MM.1S (cell line): ENCODE measurements around the gene MNDA.

ENCODE experiments used
- DNase-seq: peaks from one replicate; pipeline ENCODE4 v3.0.0-alpha.2; 2015
- H2AFZ ChIP-seq: fragments of 300-600 bp; sonication (generic); 2 replicates; pipeline ENCODE4 v1.6.0; 2016; ENCODE audit warnings: antibody characterized with exemption, low read length
- H3F3A ChIP-seq: fragments of 300-600 bp; sonication (generic); 2 replicates; pipeline ENCODE4 v1.6.1; 2016; ENCODE audit warnings: mild to moderate bottlenecking, antibody characterized with exemption, low read length, moderate library complexity, mixed read lengths; ENCODE audit not compliant: insufficient read depth
- H3K27ac ChIP-seq: fragments of 300-600 bp; sonication (generic); 2 replicates; pipeline ENCODE4 v1.5.1; 2016; ENCODE audit warnings: mild to moderate bottlenecking, low read length
- H3K27me3 ChIP-seq: fragments of 300-600 bp; sonication (generic); replicated peaks from 2 replicates; pipeline ENCODE4 v1.6.0; 2016; ENCODE audit warnings: low read length; ENCODE audit not compliant: insufficient read depth
- H3K36me3 ChIP-seq: fragments of 300-600 bp; sonication (generic); replicated peaks from 2 replicates; pipeline ENCODE4 v1.6.1; 2016; ENCODE audit warnings: mild to moderate bottlenecking, low read length, mixed read lengths; ENCODE audit not compliant: insufficient read depth
- H3K4me1 ChIP-seq: fragments of 300-600 bp; sonication (generic); 2 replicates; pipeline ENCODE4 v1.6.1; 2016; ENCODE audit warnings: low read length, mixed read lengths
- H3K4me2 ChIP-seq: fragments of 300-600 bp; sonication (generic); 2 replicates; pipeline ENCODE4 v1.6.0; 2016; ENCODE audit warnings: low read depth, low read length
- H3K4me3 ChIP-seq: fragments of 300-600 bp; sonication (generic); 2 replicates; pipeline ENCODE4 v1.5.1; 2016; ENCODE audit warnings: low read length, mixed read lengths
- H3K79me2 ChIP-seq: fragments of 300-600 bp; sonication (generic); 2 replicates; pipeline ENCODE4 v1.6.1; 2016; ENCODE audit warnings: mixed run types, low read length, mixed read lengths
- H3K9ac ChIP-seq: fragments of 300-600 bp; sonication (generic); 2 replicates; pipeline ENCODE4 v1.6.1; 2016; ENCODE audit warnings: low read length, mixed read lengths
- H3K9me2 ChIP-seq: fragments of 300-600 bp; sonication (generic); replicated peaks from 2 replicates; pipeline ENCODE4 v1.6.1; 2016; ENCODE audit warnings: mild to moderate bottlenecking, low read length, mixed read lengths; ENCODE audit not compliant: insufficient read depth
- H3K9me3 ChIP-seq: fragments of 300-600 bp; sonication (generic); replicated peaks from 2 replicates; pipeline ENCODE4 v1.6.1; 2016; ENCODE audit warnings: mild to moderate bottlenecking, low read length, mixed read lengths; ENCODE audit not compliant: insufficient read depth
- H4K20me1 ChIP-seq: fragments of 300-600 bp; sonication (generic); 2 replicates; pipeline ENCODE4 v1.6.1; 2016; ENCODE audit warnings: mild to moderate bottlenecking, low read length, moderate library complexity, mixed read lengths; ENCODE audit not compliant: insufficient read depth
- CTCF ChIP-seq: fragments of 300-600 bp; sonication (generic); IDR thresholded peaks from 2 replicates; pipeline ENCODE4 v1.5.1; 2016; ENCODE audit warnings: antibody characterized with exemption, low read length, mixed read lengths
- EZH2 ChIP-seq: fragments of 300-600 bp; sonication (generic); optimal IDR thresholded peaks from 2 replicates; pipeline ENCODE3; 2017; ENCODE audit warnings: low read depth, mild to moderate bottlenecking, antibody characterized with exemption, low read length, mixed read lengths
- EZH2phosphoT487 ChIP-seq: fragments of 300-600 bp; sonication (generic); IDR thresholded peaks from 2 replicates; pipeline ENCODE4 v1.6.1; 2018; ENCODE audit warnings: antibody characterized with exemption, low read length

The MNDA gene

GRCh38 chr1:158799689-158800088 is 31.5 kb upstream of the MNDA start:
- H4K20me1 ChIP-seq, result no peaks in the 10 kb centered on the region
- H3K9ac ChIP-seq, result no peak overlapping the region
- no peaks in the 10 kb centered on the region for H3K79me2 ChIP-seq
- no peak overlapping the region for H3K27ac ChIP-seq
- H2AFZ ChIP-seq, result no peak overlapping the region
- H3K9me3 ChIP-seq, result no peaks in the 10 kb centered on the region
- H3K9me2 ChIP-seq, result no peaks in the 10 kb centered on the region
- H3K4me2 ChIP-seq, result no peak overlapping the region
- H3K4me1 ChIP-seq, result no peaks in the 10 kb centered on the region
- H3K36me3 ChIP-seq, result no peaks in the 10 kb centered on the region
- no peak overlapping the region for H3K4me3 ChIP-seq
- no peaks in the 10 kb centered on the region for H3F3A ChIP-seq
- no peaks in the 10 kb centered on the region for H3K27me3 ChIP-seq
- DNase-seq, result no peak
- TF ChIP-seq EZH2phosphoT487 (no peak), EZH2 (no peak), CTCF (no peak)

- no peak for DNase-seq
- no peaks in the 10 kb centered on the region for H3K36me3 ChIP-seq
- H3F3A ChIP-seq, result no peaks in the 10 kb centered on the region
Measured at GRCh38 chr1:158800526-158800925, 30.6 kb upstream of the MNDA start.

GRCh38 chr1:158801396-158801795 is 29.8 kb upstream of the MNDA start:
- Histone ChIP-seq H3K4me3 (no peak overlapping the region), H3K9me2 (no peaks in the 10 kb centered on the region), H3K27me3 (no peaks in the 10 kb centered on the region), H3K4me1 (no peaks in the 10 kb centered on the region), H3K9ac (no peak overlapping the region), H3K79me2 (no peaks in the 10 kb centered on the region), H3F3A (no peaks in the 10 kb centered on the region), H3K4me2 (no peak overlapping the region), H2AFZ (no peak overlapping the region), H3K27ac (no peak overlapping the region), H3K9me3 (no peaks in the 10 kb centered on the region), H4K20me1 (no peaks in the 10 kb centered on the region), H3K36me3 (no peaks in the 10 kb centered on the region)
- DNase-seq, result no peak
- TF ChIP-seq CTCF (no peak), EZH2phosphoT487 (no peak), EZH2 (no peak)

More at GRCh38 chr1:158800526-158800925, 30.6 kb upstream of the MNDA start:
- no peaks in the 10 kb centered on the region for H3K27me3 ChIP-seq
- no peak overlapping the region for H3K4me3 ChIP-seq
- no peaks in the 10 kb centered on the region for H3K9me3 ChIP-seq
- no peaks in the 10 kb centered on the region for H3K79me2 ChIP-seq
- TF ChIP-seq EZH2phosphoT487 (no peak), EZH2 (no peak), CTCF (no peak)
- no peak overlapping the region for H3K4me2 ChIP-seq
- H3K9me2 ChIP-seq, result no peaks in the 10 kb centered on the region
- no peaks in the 10 kb centered on the region for H4K20me1 ChIP-seq
- H2AFZ ChIP-seq, result no peak overlapping the region
- H3K27ac ChIP-seq, result no peak overlapping the region
- H3K4me1 ChIP-seq, result no peaks in the 10 kb centered on the region
- no peak overlapping the region for H3K9ac ChIP-seq
